Adipose tissue (tissue), 3 donors: ENCODE measurements around the gene RAB18. TPM values are rescaled to one million over a fixed set of nuclear protein-coding genes. Genes with fewer than 3 reads are reported as not detected.
"Not testable (repeated sequence)": the region's sequence is repeated elsewhere in the genome, so short reads cannot be mapped to it uniquely, and the experiment has no call there.

Source experiments
- H3K27ac ChIP-seq: one replicate; pipeline ENCODE4 v1.5.1; 2013; ENCODE audit warnings: low read depth, low read length
- WGBS, 3 donors: extraction: QIAGEN DNeasy Blood & Tissue Kit; methylation state at CpG; one replicate each; pipeline ENCODE4 v1.1.7; 2013; 5-methylcytosine and 5-hydroxymethylcytosine counted together
- polyA plus RNA-seq, 3 donors: library from polyadenylated mRNA; stranded (reverse); fragments of 200-250 nt; gene quantifications; one replicate each; pipeline ENCODE4 v1.2.3, GENCODE V29; 2013
- donor health status: healthy with polysubstance abuse.
- donor health status: Bipolar disorder and iron deficiency.
- donor health status: healthy.

The RAB18 gene
- 10 to 100 TPM; 17.2 to 33.0 (median 30.6) TPM for polyA plus RNA-seq

DNA sequence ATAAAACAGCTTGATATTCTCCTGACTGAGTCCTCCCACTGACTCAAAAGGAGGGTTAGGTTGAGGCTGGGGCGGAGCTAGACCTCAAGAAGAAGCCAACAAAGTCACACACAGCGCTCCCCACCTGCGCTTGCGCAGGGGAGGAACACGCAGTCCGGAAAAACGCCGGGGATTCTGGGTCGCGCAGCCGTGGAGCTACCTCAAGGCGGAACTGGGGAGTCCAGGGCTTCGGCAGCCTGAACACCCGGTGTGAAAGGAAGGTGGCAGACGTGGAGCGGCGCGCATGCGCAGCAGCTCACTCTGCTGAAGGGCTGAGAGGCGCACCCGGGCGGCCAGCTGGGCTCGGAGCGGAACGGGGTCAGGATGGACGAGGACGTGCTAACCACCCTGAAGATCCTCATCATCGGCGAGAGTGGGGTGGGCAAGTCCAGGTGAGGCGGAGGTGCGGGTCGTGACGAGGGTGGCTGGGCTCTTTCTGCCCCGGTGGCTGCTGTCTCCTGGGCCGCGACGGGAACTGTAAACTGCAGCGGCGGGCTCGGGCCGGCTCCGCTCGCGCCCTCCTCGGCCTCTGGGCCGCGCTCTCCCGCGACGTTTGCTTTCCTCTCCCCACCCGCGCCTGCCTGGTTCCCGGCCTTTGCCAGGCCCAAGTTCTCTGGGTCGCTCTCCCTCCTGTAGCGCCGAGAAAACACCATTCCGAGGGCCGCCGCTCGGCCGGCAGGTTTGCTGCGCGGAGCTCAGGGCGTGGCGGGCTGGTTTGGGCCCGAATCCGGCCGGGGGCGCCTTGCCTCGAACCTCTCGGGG, at the start of gene RAB18:
Gene RAB18, plus strand, starts transcription at position 298 of the 801 bp plus-strand sequence. Its CDS starts 66 bp downstream, at position 364.
- 0 to 1% (median 1%) methylated on average over 56 to 71 of the region's 71 CpGs for WGBS, 3 donors
- no peak within 1 kb of the TSS for H3K27ac ChIP-seq

- no peak overlapping the region for H3K27ac ChIP-seq
- whole genome bisulfite sequencing, 3 donors: 46 to 84% (median 69%) methylated on average over 3 of the region's 3 CpGs
These were observed 49.3 kb upstream of the RAB18 start for GRCh38 chr10:27454837-27455236.

GRCh38 chr10:27457261-27457945, 46.7 kb upstream of the RAB18 start:
- 65 to 86% (median 65%) methylated on average over 3 of the region's 3 CpGs for WGBS, 3 donors
- no peak overlapping the region for H3K27ac ChIP-seq

- 8 to 34% (median 12%) methylated on average over 2 of the region's 2 CpGs for WGBS, 3 donors
- no peak overlapping the region for H3K27ac ChIP-seq
These were observed 46.1 kb upstream of the RAB18 start for GRCh38 chr10:27457966-27458365.

- no peak overlapping the region for H3K27ac ChIP-seq
- WGBS, 3 donors: 92 to 100% (median 96%) methylated on average over 1 of the region's 1 CpG
These were observed 42.8 kb upstream of the RAB18 start for GRCh38 chr10:27461312-27461711.

DNA sequence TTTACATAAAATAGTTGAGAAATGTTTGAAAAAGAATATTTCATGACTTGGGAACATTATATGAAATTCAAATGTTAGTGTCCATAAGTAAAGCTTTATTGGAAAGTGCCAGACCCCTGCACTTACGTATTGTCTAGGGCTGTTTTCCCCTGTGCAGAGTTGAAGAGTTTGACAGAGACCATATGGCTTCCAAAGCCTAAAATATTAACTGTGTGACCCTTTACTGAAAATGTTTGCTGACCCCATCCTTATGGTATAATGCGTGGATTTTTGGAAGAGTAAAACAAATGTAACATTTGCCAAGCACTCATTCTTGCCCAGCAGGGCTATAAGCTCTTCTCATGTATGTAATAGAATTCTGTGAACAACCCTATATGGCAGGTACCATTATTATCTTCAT, 40.1 kb upstream of the RAB18 start:
- 41 to 63% (median 44%) methylated on average over 2 of the region's 2 CpGs for WGBS, 3 donors
- no peak overlapping the region for H3K27ac ChIP-seq

- H3K27ac ChIP-seq: no peak overlapping the region
- 42 to 69% (median 43%) methylated on average over 3 of the region's 3 CpGs for WGBS, 3 donors
These were observed 39.1 kb upstream of the RAB18 start for GRCh38 chr10:27464993-27465392.

- H3K27ac ChIP-seq: not testable (repeated sequence)
These were observed 38.5 kb upstream of the RAB18 start for GRCh38 chr10:27465596-27465995.

GRCh38 chr10:27470885-27471284, 33.2 kb upstream of the RAB18 start:
- 57 to 66% (median 59%) methylated on average over 5 of the region's 5 CpGs for WGBS, 3 donors
- H3K27ac ChIP-seq: no peak overlapping the region

More at GRCh38 chr10:27465596-27465995, 38.5 kb upstream of the RAB18 start:
- WGBS, 3 donors: 62 to 90% (median 85%) methylated on average over 8 to 9 of the region's 9 CpGs

GRCh38 chr10:27474741-27475140, 29.4 kb upstream of the RAB18 start:
- H3K27ac ChIP-seq: no peak overlapping the region

DNA sequence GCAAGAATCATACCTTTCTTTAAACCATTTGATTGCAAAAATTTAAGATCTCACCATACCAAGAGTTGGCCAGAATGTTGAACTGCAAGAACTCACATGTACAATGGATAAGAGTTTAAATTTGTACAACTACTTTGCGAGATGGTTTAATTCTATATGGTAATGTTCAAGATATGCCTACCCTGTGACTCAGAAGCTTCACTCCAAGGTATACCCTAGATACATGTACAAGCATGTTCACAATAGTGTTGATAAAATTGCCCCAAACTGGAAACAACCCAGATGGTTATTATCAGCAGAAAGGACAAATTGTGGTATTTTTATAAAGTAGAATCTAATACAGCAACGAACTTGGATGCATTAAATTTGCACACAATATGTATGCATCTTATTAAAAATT, 25.1 kb upstream of the RAB18 start:
- 64 to 89% (median 81%) methylated on average over 2 of the region's 2 CpGs for WGBS, 3 donors

More at GRCh38 chr10:27474741-27475140, 29.4 kb upstream of the RAB18 start:
- 71 to 77% (median 74%) methylated on average over 4 of the region's 4 CpGs for WGBS, 3 donors

DNA sequence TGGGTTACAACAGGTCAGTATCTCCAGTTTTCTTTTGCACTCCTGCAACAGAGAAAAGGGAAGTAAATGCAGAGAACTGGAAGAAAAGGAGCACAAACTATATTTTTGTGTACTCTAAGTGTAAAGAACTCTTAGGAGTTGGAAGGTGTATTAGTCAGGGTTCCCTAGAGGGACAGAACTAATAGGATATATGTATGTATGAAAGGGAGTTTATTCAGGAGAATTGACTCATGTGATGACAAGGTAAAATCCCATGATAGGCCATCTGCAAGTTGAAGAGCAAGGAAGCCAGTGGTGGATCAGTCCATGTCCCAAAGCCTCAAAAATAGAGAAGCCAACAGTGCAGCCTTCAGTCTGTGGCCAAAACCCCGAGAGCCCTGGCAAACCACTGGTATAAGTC, 22.6 kb upstream of the RAB18 start:
- WGBS, 3 donors: 46 to 77% (median 48%) methylated on average over 1 of the region's 1 CpG
- H3K27ac ChIP-seq: no peak overlapping the region

More for the DNA sequence above, 25.1 kb upstream of the RAB18 start:
- H3K27ac ChIP-seq: no peak overlapping the region

DNA sequence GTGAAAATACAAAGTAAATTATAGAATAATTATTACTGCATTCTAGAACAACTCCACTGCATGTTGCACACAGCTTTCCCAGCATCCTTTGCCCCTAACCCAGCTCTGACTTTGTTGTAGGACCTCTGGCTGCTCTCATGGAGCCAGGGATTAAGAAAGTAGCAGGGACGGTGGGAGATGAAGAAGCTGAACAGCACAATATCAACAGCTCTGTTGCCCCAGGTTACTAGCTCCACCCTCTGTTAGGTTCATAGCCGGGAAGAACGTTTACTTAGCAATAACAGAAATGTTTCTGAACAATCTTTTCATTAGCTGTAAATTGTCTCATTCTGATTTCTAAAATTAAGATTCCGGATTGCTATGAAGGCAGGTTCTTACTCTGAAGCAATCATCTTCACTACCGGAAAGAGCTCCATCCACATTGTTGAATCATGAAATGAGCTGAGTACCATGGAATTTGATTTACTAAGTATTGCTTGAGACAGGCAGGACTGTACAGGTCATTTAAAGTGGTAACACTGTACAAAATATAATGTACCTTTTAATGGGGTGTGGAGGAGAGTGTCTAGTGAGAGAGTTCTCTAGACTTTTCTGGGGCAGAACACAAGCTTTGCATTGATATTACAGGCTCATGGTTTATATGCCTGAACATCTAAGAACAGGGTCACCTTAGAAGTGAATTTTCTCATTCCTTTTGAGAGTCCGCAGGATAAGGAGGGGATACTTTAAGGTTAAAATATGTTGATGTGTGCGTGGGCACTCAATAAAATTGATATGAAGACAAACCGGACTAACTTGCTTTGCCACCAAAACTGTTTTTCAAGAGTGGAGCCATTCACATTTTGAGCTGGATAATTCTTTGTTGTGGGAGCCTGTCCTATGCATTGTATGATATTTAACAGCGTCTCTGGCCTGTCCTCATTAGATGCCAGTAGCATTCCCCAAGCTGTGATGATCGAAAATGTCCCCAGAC, 20.8 kb upstream of the RAB18 start:
- no peak overlapping the region for H3K27ac ChIP-seq
- WGBS, 3 donors: 36 to 59% (median 59%) methylated on average over 10 of the region's 10 CpGs

GRCh38 chr10:27485368-27485767, 18.7 kb upstream of the RAB18 start:
- WGBS, 3 donors: 57 to 74% (median 64%) methylated on average over 2 of the region's 2 CpGs
- H3K27ac ChIP-seq: no peak overlapping the region

GRCh38 chr10:27485986-27486385, 18.1 kb upstream of the RAB18 start:
- 56 to 76% (median 68%) methylated on average over 2 of the region's 2 CpGs for WGBS, 3 donors
- no peak overlapping the region for H3K27ac ChIP-seq

- no peak overlapping the region for H3K27ac ChIP-seq
- WGBS, 3 donors: 88 to 94% (median 88%) methylated on average over 1 of the region's 1 CpG
These were observed 13.3 kb upstream of the RAB18 start for GRCh38 chr10:27490807-27491206.

GRCh38 chr10:27494116-27494805, 9.8 kb upstream of the RAB18 start:
- no peak overlapping the region for H3K27ac ChIP-seq
- 38 to 69% (median 58%) methylated on average over 1 of the region's 1 CpG for WGBS, 3 donors

DNA sequence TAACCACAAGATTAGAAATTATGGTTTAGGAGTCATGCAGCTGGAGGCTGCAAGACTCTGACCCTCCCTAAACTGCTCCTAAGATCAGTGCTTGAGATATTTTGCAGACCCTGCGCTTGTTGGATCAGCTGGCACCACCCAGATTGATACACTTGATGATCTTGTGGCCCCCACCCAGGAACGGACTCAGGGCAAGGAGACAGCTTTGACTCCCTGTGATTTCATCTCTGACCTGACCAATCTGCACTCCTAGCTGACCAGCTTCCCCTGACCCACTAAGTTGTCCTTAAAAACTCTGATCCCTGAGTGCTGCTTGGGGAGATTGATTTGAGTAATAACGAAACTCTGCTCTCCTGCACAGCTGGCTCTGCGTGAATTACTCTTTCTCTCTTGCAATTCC, 8.0 kb upstream of the RAB18 start:
- H3K27ac ChIP-seq: no peak overlapping the region
- 64 to 79% (median 74%) methylated on average over 4 of the region's 4 CpGs for WGBS, 3 donors
